Measurements from ENCODE around the gene ZNF280B.

DNA sequence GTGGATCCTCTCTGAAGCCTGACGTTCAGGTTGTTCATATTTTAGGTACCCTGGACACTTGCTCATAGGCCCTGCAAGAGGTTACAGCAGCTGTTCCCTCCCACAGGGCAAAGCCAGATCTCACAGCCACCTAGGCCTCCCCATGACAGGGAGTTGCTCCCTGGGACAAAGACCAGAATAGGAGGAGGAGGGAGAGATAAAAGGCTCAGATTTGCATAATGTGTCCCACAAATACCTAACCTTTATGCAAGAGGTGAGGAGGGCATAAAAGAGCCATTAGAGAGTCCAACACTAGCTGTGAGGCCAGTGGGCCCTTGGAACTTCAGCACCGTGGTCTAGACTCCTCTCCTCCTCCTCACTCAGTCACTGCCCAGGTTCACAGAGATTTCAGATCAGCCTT lies 33.8 kb downstream of the ZNF280B start:
- TF ChIP-seq, protein P1, sequence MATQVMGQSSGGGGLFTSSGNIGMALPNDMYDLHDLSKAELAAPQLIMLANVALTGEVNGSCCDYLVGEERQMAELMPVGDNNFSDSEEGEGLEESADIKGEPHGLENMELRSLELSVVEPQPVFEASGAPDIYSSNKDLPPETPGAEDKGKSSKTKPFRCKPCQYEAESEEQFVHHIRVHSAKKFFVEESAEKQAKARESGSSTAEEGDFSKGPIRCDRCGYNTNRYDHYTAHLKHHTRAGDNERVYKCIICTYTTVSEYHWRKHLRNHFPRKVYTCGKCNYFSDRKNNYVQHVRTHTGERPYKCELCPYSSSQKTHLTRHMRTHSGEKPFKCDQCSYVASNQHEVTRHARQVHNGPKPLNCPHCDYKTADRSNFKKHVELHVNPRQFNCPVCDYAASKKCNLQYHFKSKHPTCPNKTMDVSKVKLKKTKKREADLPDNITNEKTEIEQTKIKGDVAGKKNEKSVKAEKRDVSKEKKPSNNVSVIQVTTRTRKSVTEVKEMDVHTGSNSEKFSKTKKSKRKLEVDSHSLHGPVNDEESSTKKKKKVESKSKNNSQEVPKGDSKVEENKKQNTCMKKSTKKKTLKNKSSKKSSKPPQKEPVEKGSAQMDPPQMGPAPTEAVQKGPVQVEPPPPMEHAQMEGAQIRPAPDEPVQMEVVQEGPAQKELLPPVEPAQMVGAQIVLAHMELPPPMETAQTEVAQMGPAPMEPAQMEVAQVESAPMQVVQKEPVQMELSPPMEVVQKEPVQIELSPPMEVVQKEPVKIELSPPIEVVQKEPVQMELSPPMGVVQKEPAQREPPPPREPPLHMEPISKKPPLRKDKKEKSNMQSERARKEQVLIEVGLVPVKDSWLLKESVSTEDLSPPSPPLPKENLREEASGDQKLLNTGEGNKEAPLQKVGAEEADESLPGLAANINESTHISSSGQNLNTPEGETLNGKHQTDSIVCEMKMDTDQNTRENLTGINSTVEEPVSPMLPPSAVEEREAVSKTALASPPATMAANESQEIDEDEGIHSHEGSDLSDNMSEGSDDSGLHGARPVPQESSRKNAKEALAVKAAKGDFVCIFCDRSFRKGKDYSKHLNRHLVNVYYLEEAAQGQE (IDR thresholded peaks at IDR 0.05; ENCODE audit: insufficient read depth in 1 of 2, low read depth in 2 of 2, low read length in 1 of 2) = no peak
- TF ChIP-seq, protein P2, sequence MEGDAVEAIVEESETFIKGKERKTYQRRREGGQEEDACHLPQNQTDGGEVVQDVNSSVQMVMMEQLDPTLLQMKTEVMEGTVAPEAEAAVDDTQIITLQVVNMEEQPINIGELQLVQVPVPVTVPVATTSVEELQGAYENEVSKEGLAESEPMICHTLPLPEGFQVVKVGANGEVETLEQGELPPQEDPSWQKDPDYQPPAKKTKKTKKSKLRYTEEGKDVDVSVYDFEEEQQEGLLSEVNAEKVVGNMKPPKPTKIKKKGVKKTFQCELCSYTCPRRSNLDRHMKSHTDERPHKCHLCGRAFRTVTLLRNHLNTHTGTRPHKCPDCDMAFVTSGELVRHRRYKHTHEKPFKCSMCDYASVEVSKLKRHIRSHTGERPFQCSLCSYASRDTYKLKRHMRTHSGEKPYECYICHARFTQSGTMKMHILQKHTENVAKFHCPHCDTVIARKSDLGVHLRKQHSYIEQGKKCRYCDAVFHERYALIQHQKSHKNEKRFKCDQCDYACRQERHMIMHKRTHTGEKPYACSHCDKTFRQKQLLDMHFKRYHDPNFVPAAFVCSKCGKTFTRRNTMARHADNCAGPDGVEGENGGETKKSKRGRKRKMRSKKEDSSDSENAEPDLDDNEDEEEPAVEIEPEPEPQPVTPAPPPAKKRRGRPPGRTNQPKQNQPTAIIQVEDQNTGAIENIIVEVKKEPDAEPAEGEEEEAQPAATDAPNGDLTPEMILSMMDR (IDR thresholded peaks at IDR 0.05) = no peak
- no peak for TF ChIP-seq SIN3A (IDR thresholded peaks at IDR 0.05; ENCODE audit: borderline replicate concordance, insufficient read depth, low read depth, low read length)

Data from Panc1 (cell line).